BLaER1 treated with 17β-estradiol and CSF1 and Interleukin-3, amounts not matched to agents 10 nM and 100 nM (cell line): ENCODE measurements around the gene TNKS1BP1.

Source experiments
- H3K27ac ChIP-seq, 11 experiments: shearing (Covaris generic); formaldehyde crosslinking; 2 replicates each; pipeline ENCODE4 v1.8.1; 2022
- H3K27me3 ChIP-seq, 11 experiments: shearing (Covaris generic); formaldehyde crosslinking; 2 replicates each; pipeline ENCODE4 v1.8.1; 2022
- H3K36me3 ChIP-seq, 11 experiments: shearing (Covaris generic); formaldehyde crosslinking; 2 replicates each; pipeline ENCODE4 v1.8.1; 2022
- H3K4me1 ChIP-seq, 10 experiments: shearing (Covaris generic); formaldehyde crosslinking; 2 replicates each; pipeline ENCODE4 v1.8.1; 2022
- H3K4me2 ChIP-seq, 11 experiments: shearing (Covaris generic); formaldehyde crosslinking; 2 replicates each; pipeline ENCODE4 v1.8.1; 2022
- H3K4me3 ChIP-seq, 10 experiments: shearing (Covaris generic); formaldehyde crosslinking; 2 replicates each; pipeline ENCODE4 v1.8.1; 2022
- H3K9ac ChIP-seq, 11 experiments: shearing (Covaris generic); formaldehyde crosslinking; 2 replicates each; pipeline ENCODE4 v1.8.1; 2022
- H3K9me3 ChIP-seq, 11 experiments: shearing (Covaris generic); formaldehyde crosslinking; replicated peaks in 1 of 11; 2 replicates each; pipeline ENCODE4 v1.8.1; 2022
- H4K20me1 ChIP-seq, 11 experiments: shearing (Covaris generic); formaldehyde crosslinking; 2 replicates each; pipeline ENCODE4 v1.8.1; 2022
- Cebpa-rat ChIP-seq, 11 experiments: shearing (Covaris generic); IDR thresholded peaks; 2 replicates each; pipeline ENCODE4 v1.8.1; 2022

Gene TNKS1BP1

GRCh38 chr11:57357310-57357709 is 32.6 kb upstream of the TNKS1BP1 start:
- H3K27me3 ChIP-seq: no peaks in the 10 kb centered on the region
- peaks cover 43 to 65% (median 52%) of the 10 kb centered on the region in 10 experiments for H3K4me1 ChIP-seq

GRCh38 chr11:57356268-57356667 is 31.5 kb upstream of the TNKS1BP1 start:
- no peak for TF ChIP-seq Cebpa-rat (IDR thresholded peaks at IDR 0.05)
- Histone ChIP-seq H3K4me3 (no peak overlapping the region), H3K9ac (peak overlapping the region in 10 of 11 experiments; percentile 2 to 72 (median 28); a peak in 15 of 22 replicates), H4K20me1 (no peaks in the 10 kb centered on the region), H3K27ac (peak overlapping the region in 10 of 11 experiments; percentile 16 to 82 (median 60); a peak in 18 of 22 replicates), H3K36me3 (no peaks in the 10 kb centered on the region), H3K27me3 (no peaks in the 10 kb centered on the region), H3K9me3 (peaks cover 6 to 15% (median 12%) of the 10 kb centered on the region in 11 experiments), H3K4me2 (peak overlapping the region; percentile 70 to 87 (median 75)), H3K4me1 (peaks cover 43 to 65% (median 52%) of the 10 kb centered on the region in 10 experiments)

More at GRCh38 chr11:57357310-57357709, 32.6 kb upstream of the TNKS1BP1 start:
- TF ChIP-seq Cebpa-rat (IDR thresholded peaks at IDR 0.05): no peak
- Histone ChIP-seq H3K4me2 (peak overlapping the region in 7 of 11 experiments; percentile 54 to 87 (median 75); a peak in 7 of 22 replicates), H3K4me3 (no peak overlapping the region), H4K20me1 (no peaks in the 10 kb centered on the region), H3K9ac (no peak overlapping the region), H3K27ac (0 out of 22 replicates have a peak overlapping the region, but pooled peaks of 1 of the 11 experiments have one; percentile 1), H3K36me3 (no peaks in the 10 kb centered on the region), H3K9me3 (peaks cover 0 to 7% (median 5%) of the 10 kb centered on the region in 11 experiments; a peak in 6 of 22 replicates)

GRCh38 chr11:57354699-57355098 is 29.9 kb upstream of the TNKS1BP1 start:
- H3K4me1 ChIP-seq: peaks cover 43 to 65% (median 53%) of the 10 kb centered on the region in 10 experiments
- H4K20me1 ChIP-seq: no peaks in the 10 kb centered on the region
- TF ChIP-seq Cebpa-rat (IDR thresholded peaks at IDR 0.05): peak in 4 of 11 experiments; percentile 41 to 48 (median 44); a peak in 1 of 22 replicates
- peaks cover 14 to 29% (median 21%) of the 10 kb centered on the region in 11 experiments for H3K9me3 ChIP-seq
- H3K36me3 ChIP-seq: no peaks in the 10 kb centered on the region
- H3K27ac ChIP-seq: peak overlapping the region in 9 of 11 experiments; percentile 43 to 82 (median 72); a peak in 17 of 22 replicates
- peak overlapping the region; percentile 70 to 87 (median 75) for H3K4me2 ChIP-seq
- 0 out of 20 replicates have a peak overlapping the region, but pooled peaks of 1 of the 10 experiments have one; percentile 15 for H3K4me3 ChIP-seq
- peak overlapping the region in 10 of 11 experiments; percentile 37 to 72 (median 54); a peak in 15 of 22 replicates for H3K9ac ChIP-seq
- no peaks in the 10 kb centered on the region for H3K27me3 ChIP-seq

GRCh38 chr11:57353852-57354251 is 29.1 kb upstream of the TNKS1BP1 start:
- Histone ChIP-seq H3K27me3 (no peaks in the 10 kb centered on the region), H4K20me1 (no peaks in the 10 kb centered on the region), H3K4me2 (peak overlapping the region in 10 of 11 experiments; percentile 70 to 87 (median 76); a peak in 20 of 22 replicates), H3K9me3 (peaks cover 14 to 29% (median 21%) of the 10 kb centered on the region in 11 experiments), H3K9ac (peak overlapping the region in 8 of 11 experiments; percentile 41 to 72 (median 56); a peak in 14 of 22 replicates), H3K36me3 (no peaks in the 10 kb centered on the region), H3K4me1 (peaks cover 43 to 57% (median 47%) of the 10 kb centered on the region in 10 experiments), H3K27ac (peak overlapping the region in 10 of 11 experiments; percentile 25 to 82 (median 68); a peak in 17 of 22 replicates), H3K4me3 (no peak overlapping the region)
- TF ChIP-seq Cebpa-rat (IDR thresholded peaks at IDR 0.05): no peak

- Histone ChIP-seq H3K9me3 (peaks cover 14 to 29% (median 21%) of the 10 kb centered on the region in 11 experiments), H3K36me3 (no peaks in the 10 kb centered on the region), H3K4me1 (peaks cover 40 to 53% (median 44%) of the 10 kb centered on the region in 10 experiments), H3K9ac (peak overlapping the region in 2 of 11 experiments; percentile 53 to 72; a peak in 2 of 22 replicates), H3K27me3 (no peaks in the 10 kb centered on the region), H3K4me2 (peak overlapping the region in 7 of 11 experiments; percentile 73 to 87 (median 82); a peak in 12 of 22 replicates), H3K4me3 (no peak overlapping the region), H4K20me1 (no peaks in the 10 kb centered on the region), H3K27ac (peak overlapping the region in 6 of 11 experiments; percentile 52 to 82 (median 77); a peak in 9 of 22 replicates)
- TF ChIP-seq Cebpa-rat (IDR thresholded peaks at IDR 0.05): no peak
Measured at GRCh38 chr11:57353446-57353845, 28.7 kb upstream of the TNKS1BP1 start.

GRCh38 chr11:57353036-57353435 is 28.3 kb upstream of the TNKS1BP1 start:
- Histone ChIP-seq H3K36me3 (no peaks in the 10 kb centered on the region), H4K20me1 (no peaks in the 10 kb centered on the region), H3K4me3 (no peak overlapping the region), H3K4me2 (peak overlapping the region in 5 of 11 experiments; percentile 75 to 87 (median 86); a peak in 3 of 22 replicates), H3K27me3 (no peaks in the 10 kb centered on the region), H3K4me1 (peaks cover 40 to 49% (median 45%) of the 10 kb centered on the region in 10 experiments), H3K27ac (peak overlapping the region in 5 of 11 experiments; percentile 65 to 82 (median 78); a peak in 8 of 22 replicates), H3K9me3 (peaks cover 14 to 29% (median 21%) of the 10 kb centered on the region in 11 experiments), H3K9ac (0 out of 22 replicates have a peak overlapping the region, but pooled peaks of 1 of the 11 experiments have one; percentile 72)
- TF ChIP-seq Cebpa-rat (IDR thresholded peaks at IDR 0.05): no peak

GRCh38 chr11:57349491-57350274 is 24.9 kb upstream of the TNKS1BP1 start:
- H3K27ac ChIP-seq: no peak overlapping the region
- no peak for TF ChIP-seq Cebpa-rat (IDR thresholded peaks at IDR 0.05)
- H3K9me3 ChIP-seq: peaks cover 14 to 29% (median 21%) of the 10 kb centered on the region in 11 experiments
- no peaks in the 10 kb centered on the region for H4K20me1 ChIP-seq
- H3K4me3 ChIP-seq: no peak overlapping the region
- H3K4me1 ChIP-seq: peaks cover 10 to 28% (median 20%) of the 10 kb centered on the region in 10 experiments
- no peak overlapping the region for H3K9ac ChIP-seq
- H3K4me2 ChIP-seq: no peak overlapping the region; a peak in 1 of 22 replicates
- H3K27me3 ChIP-seq: no peaks in the 10 kb centered on the region
- no peaks in the 10 kb centered on the region for H3K36me3 ChIP-seq

- H3K36me3 ChIP-seq: no peaks in the 10 kb centered on the region
- H3K27ac ChIP-seq: no peak overlapping the region; a peak in 1 of 22 replicates
- peaks cover 14 to 29% (median 21%) of the 10 kb centered on the region in 11 experiments for H3K9me3 ChIP-seq
- no peak overlapping the region for H3K4me3 ChIP-seq
- peak overlapping the region in 1 of 11 experiments; percentile 9; a peak in 1 of 22 replicates for H3K4me2 ChIP-seq
- no peak overlapping the region; a peak in 1 of 22 replicates for H3K9ac ChIP-seq
- no peaks in the 10 kb centered on the region for H3K27me3 ChIP-seq
- no peaks in the 10 kb centered on the region for H4K20me1 ChIP-seq
- no peak for TF ChIP-seq Cebpa-rat (IDR thresholded peaks at IDR 0.05)
- peaks cover under 1 to 22% (median 12%) of the 10 kb centered on the region in 10 experiments; a peak in 19 of 20 replicates for H3K4me1 ChIP-seq
Measured at GRCh38 chr11:57348636-57349313, 24.0 kb upstream of the TNKS1BP1 start.
